Testis (tissue), 3 donors: ENCODE measurements around the gene ANKRD28. TPM values are rescaled to one million over a fixed set of nuclear protein-coding genes. Genes with fewer than 3 reads are reported as not detected.

Experiments used
- DNase-seq: peaks from one replicate; pipeline ENCODE4 v3.0.0-alpha.2; 2019
- H3K27ac ChIP-seq, 2 donors: fragments of 200-600 bp; sonication (generic); one replicate each; pipeline ENCODE4 v1.5.1; 2019
- H3K27me3 ChIP-seq: fragments of 200-600 bp; sonication (generic); one replicate; pipeline ENCODE4 v1.5.1; 2019
- H3K36me3 ChIP-seq: fragments of 200-600 bp; sonication (generic); one replicate; pipeline ENCODE4 v1.5.1; 2017; ENCODE audit warnings: low read depth; ENCODE audit errors: missing control alignments
- H3K4me1 ChIP-seq: fragments of 200-600 bp; sonication (generic); one replicate; pipeline ENCODE4 v1.5.1; 2019
- H3K4me3 ChIP-seq, 2 donors: fragments of 200-600 bp; sonication (generic); one replicate each; pipeline ENCODE4 v1.5.1; 2017 to 2019
- H3K9me3 ChIP-seq: fragments of 200-600 bp; sonication (generic); one replicate; pipeline ENCODE4 v1.5.1; 2017
- POLR2A ChIP-seq: fragments of 450-650 bp; IDR thresholded peaks from one replicate; pipeline ENCODE4 v1.6.1; 2017; ENCODE audit warnings: antibody characterized with exemption, mild to moderate bottlenecking, moderate library complexity
- WGBS, 2 donors: methylation state at CpG; one replicate each; pipeline ENCODE4 v1.1.5; 2018; 5-methylcytosine and 5-hydroxymethylcytosine counted together
- intact Hi-C: fragments of 100-400 bp; cut with DNase I; formaldehyde crosslinking; loops from one replicate; pipeline ENCODE4 v1.15.1; 2023; ENCODE audit warnings: low total_unique reads
- polyA plus RNA-seq: library from polyadenylated mRNA; stranded (reverse); fragments of 350-450 nt; fragmentation: Illumina TruSeq; extraction: RNeasy Lipid Tissue Mini Kit (QIAGEN cat#74804); gene quantifications from one replicate; pipeline ENCODE4 v1.2.3, GENCODE V29; 2014; ENCODE audit warnings: low read depth, low replicate concordance; ENCODE audit not compliant: insufficient read depth
- total RNA-seq, 2 donors: library from RNA; depleted of rRNA; stranded (reverse); fragments of >200 nt; gene quantifications; one replicate each; pipeline ENCODE4 v1.2.3, GENCODE V29; 2016
- TF ChIP-seq, protein P1 (sequence below), 3 experiments: fragments of 450-650 bp in 2 of 3; fragments of 200-600 bp in 1 of 3; sonication (generic) in 1 of 3; IDR thresholded peaks; one replicate each; pipeline ENCODE4 v1.5.1; 2016 to 2019; ENCODE audit warnings: antibody characterized with exemption in 3 of 3, mild to moderate bottlenecking in 2 of 3, moderate library complexity in 1 of 3

ANKRD28 gene
- total and polyA plus RNA-seq, 3 donors from 2014 or later: 82.8 to 96.3 (median 93.8) TPM

DNA sequence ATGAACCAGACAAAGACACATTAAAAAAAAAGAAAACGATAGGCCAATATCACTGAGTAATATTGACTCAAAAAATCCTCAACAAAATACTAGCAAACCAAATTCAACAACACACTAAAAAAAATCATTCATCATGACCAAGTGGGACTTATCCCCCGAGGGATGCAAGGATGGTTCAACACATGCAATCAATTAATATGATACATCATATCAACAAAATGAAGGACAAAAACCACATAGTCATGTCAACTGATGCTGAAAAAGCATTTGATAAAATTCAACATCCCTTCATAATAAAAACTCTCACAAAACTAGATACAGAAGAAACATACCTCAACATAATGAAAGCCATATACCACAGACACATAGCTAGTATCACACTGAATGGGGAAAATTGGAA, 41.8 kb upstream of the ANKRD28 start:
- TF ChIP-seq, protein P1, sequence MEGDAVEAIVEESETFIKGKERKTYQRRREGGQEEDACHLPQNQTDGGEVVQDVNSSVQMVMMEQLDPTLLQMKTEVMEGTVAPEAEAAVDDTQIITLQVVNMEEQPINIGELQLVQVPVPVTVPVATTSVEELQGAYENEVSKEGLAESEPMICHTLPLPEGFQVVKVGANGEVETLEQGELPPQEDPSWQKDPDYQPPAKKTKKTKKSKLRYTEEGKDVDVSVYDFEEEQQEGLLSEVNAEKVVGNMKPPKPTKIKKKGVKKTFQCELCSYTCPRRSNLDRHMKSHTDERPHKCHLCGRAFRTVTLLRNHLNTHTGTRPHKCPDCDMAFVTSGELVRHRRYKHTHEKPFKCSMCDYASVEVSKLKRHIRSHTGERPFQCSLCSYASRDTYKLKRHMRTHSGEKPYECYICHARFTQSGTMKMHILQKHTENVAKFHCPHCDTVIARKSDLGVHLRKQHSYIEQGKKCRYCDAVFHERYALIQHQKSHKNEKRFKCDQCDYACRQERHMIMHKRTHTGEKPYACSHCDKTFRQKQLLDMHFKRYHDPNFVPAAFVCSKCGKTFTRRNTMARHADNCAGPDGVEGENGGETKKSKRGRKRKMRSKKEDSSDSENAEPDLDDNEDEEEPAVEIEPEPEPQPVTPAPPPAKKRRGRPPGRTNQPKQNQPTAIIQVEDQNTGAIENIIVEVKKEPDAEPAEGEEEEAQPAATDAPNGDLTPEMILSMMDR (IDR thresholded peaks at IDR 0.05): no peak
- no peak for TF ChIP-seq POLR2A
- no peaks in the 10 kb centered on the region for H3K4me1 ChIP-seq
- no peaks in the 10 kb centered on the region for H3K36me3 ChIP-seq
- intact Hi-C loops: no loop called here
- DNase-seq: no peak
- no peak overlapping the region for H3K27ac ChIP-seq
- no peaks in the 10 kb centered on the region for H3K27me3 ChIP-seq
- H3K4me3 ChIP-seq: no peak overlapping the region
- WGBS, 2 donors: 92 to 93% methylated on average over 2 of the region's 2 CpGs
- H3K9me3 ChIP-seq: no peaks in the 10 kb centered on the region

- intact Hi-C loops: no loop called here
- Histone ChIP-seq H3K9me3 (no peaks in the 10 kb centered on the region), H3K4me1 (no peaks in the 10 kb centered on the region), H3K27ac (no peak overlapping the region), H3K4me3 (no peak overlapping the region), H3K27me3 (no peaks in the 10 kb centered on the region), H3K36me3 (no peaks in the 10 kb centered on the region)
- no peak for DNase-seq
- TF ChIP-seq, protein P1 (IDR thresholded peaks at IDR 0.05): no peak
- TF ChIP-seq POLR2A: no peak
- WGBS, 2 donors: 52 to 68% methylated on average over 1 of the region's 1 CpG
Observed at GRCh38 chr3:15831927-15832326, 34.1 kb upstream of the ANKRD28 start.

- intact Hi-C loops: no loop called here
- no peak for DNase-seq
- Histone ChIP-seq H3K27me3 (no peaks in the 10 kb centered on the region), H3K27ac (no peak overlapping the region), H3K4me1 (no peaks in the 10 kb centered on the region), H3K9me3 (no peaks in the 10 kb centered on the region), H3K4me3 (no peak overlapping the region), H3K36me3 (no peaks in the 10 kb centered on the region)
- TF ChIP-seq, protein P1 (IDR thresholded peaks at IDR 0.05): no peak
- no peak for TF ChIP-seq POLR2A
- 67 to 81% methylated on average over 4 of the region's 4 CpGs for WGBS, 2 donors
Observed at GRCh38 chr3:15825016-15825415, 27.2 kb upstream of the ANKRD28 start.

GRCh38 chr3:15823092-15823491, 25.3 kb upstream of the ANKRD28 start:
- H3K9me3 ChIP-seq: no peaks in the 10 kb centered on the region
- H3K27ac ChIP-seq: no peak overlapping the region
- 96% methylated on average over 7 of the region's 7 CpGs for WGBS, 2 donors
- no peak for DNase-seq
- H3K4me1 ChIP-seq: no peaks in the 10 kb centered on the region
- TF ChIP-seq, protein P1 (IDR thresholded peaks at IDR 0.05): no peak
- TF ChIP-seq POLR2A: no peak
- H3K4me3 ChIP-seq: no peak overlapping the region
- no peaks in the 10 kb centered on the region for H3K27me3 ChIP-seq
- no peaks in the 10 kb centered on the region for H3K36me3 ChIP-seq
- intact Hi-C loops: no loop called here

- no peak overlapping the region for H3K27ac ChIP-seq
- DNase-seq: no peak
- WGBS, 2 donors: 47 to 52% methylated on average over 2 of the region's 2 CpGs
- H3K4me3 ChIP-seq: no peak overlapping the region
- no peak for TF ChIP-seq POLR2A
- TF ChIP-seq, protein P1 (IDR thresholded peaks at IDR 0.05): no peak
- H3K27me3 ChIP-seq: no peaks in the 10 kb centered on the region
- H3K9me3 ChIP-seq: no peaks in the 10 kb centered on the region
- H3K4me1 ChIP-seq: no peaks in the 10 kb centered on the region
- no peaks in the 10 kb centered on the region for H3K36me3 ChIP-seq
- intact Hi-C loops: no loop called here
Observed at GRCh38 chr3:15822281-15822680, 24.5 kb upstream of the ANKRD28 start.
